Ishikawa (cell line): Measurements from ENCODE around the gene FDX1.

Experiments used
- MAX ChIP-seq: IDR thresholded peaks from 2 replicates; pipeline ENCODE4 v1.6.1; 2012
- RAD21 ChIP-seq: IDR thresholded peaks from 2 replicates; pipeline ENCODE4 v1.6.1; 2012; ENCODE audit warnings: low read depth
- TF ChIP-seq, protein P1 (sequence below): IDR thresholded peaks from 2 replicates; pipeline ENCODE4 v1.6.1; 2012

DNA sequence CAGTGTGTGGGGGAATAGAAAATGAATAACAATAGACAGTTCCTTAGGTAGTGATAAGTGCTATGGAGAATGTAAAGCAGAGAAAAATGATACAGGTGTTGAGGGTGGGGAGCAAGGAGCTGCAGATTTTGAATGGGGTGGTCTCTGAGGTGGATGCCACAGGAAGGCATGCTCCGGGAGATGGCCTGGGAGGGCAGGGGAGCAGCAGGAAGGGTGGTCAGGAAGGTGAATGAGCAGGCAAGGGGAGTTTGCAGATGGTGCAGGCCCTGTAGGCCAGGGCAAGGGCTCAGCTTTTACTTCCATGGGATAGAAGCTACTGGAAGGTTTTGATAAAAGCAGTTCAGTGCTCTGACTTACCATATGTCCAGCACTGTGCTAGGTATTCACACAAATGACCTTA is 44.8 kb downstream of the FDX1 start:
- TF ChIP-seq, protein P1, sequence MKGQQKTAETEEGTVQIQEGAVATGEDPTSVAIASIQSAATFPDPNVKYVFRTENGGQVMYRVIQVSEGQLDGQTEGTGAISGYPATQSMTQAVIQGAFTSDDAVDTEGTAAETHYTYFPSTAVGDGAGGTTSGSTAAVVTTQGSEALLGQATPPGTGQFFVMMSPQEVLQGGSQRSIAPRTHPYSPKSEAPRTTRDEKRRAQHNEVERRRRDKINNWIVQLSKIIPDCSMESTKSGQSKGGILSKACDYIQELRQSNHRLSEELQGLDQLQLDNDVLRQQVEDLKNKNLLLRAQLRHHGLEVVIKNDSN: no peak
- TF ChIP-seq RAD21 (no peak), MAX (no peak)
